ENCODE data around the gene ELSPBP1. TPM values are rescaled to one million over a fixed set of nuclear protein-coding genes. Genes with fewer than 3 reads are reported as not detected.

Gene ELSPBP1
- total RNA-seq, 1 experiment from 2014 or later: not detected

GRCh38 chr19:48020686-48021085 is 26.3 kb downstream of the ELSPBP1 start:
- H3K27ac ChIP-seq: no peak overlapping the region
- TF ChIP-seq CTCF (conservative IDR thresholded peaks at IDR 0.05) (no peak), EZH2 (IDR thresholded peaks at IDR 0.05; ENCODE audit: low read depth) (no peak)
- no peak for DNase-seq
- no peak overlapping the region for H3K4me3 ChIP-seq
- intact Hi-C loops (cut with micrococcal nuclease; ENCODE audit: unreplicated experiment): no loop called here
- ChIA-PET POLR2A (ENCODE audit: unreplicated experiment) (no interaction called here), CTCF (no interaction called here)
- no peaks in the 10 kb centered on the region for H3K79me2 ChIP-seq (ENCODE audit: low read depth)
- no peaks in the 10 kb centered on the region for H3K9me2 ChIP-seq (ENCODE audit: insufficient read depth)
- no peaks in the 10 kb centered on the region for H3K4me1 ChIP-seq (replicated peaks; ENCODE audit: insufficient read depth)
- BruUV-seq (replicated peaks): no TSS peak
- H3K27me3 ChIP-seq (ENCODE audit: insufficient read depth, low read depth): peaks cover 88% of the 10 kb centered on the region
- no peak overlapping the region for H2AFZ ChIP-seq
- H3F3A ChIP-seq (ENCODE audit: insufficient read depth, low read depth): no peaks in the 10 kb centered on the region
- no peaks in the 10 kb centered on the region for H4K20me1 ChIP-seq (ENCODE audit: insufficient read depth)
- no peak overlapping the region for H3K4me2 ChIP-seq
- H3K36me3 ChIP-seq (ENCODE audit: low read depth): no peaks in the 10 kb centered on the region
- H3K9me3 ChIP-seq (ENCODE audit: insufficient read depth, low read depth): no peaks in the 10 kb centered on the region

GRCh38 chr19:48023011-48023410 is 28.6 kb downstream of the ELSPBP1 start:
- POLR2A ChIA-PET (ENCODE audit: unreplicated experiment): no interaction called here
- no peak for TF ChIP-seq EZH2 (IDR thresholded peaks at IDR 0.05; ENCODE audit: low read depth)
- TF ChIP-seq CTCF (conservative IDR thresholded peaks at IDR 0.05): no peak
- BruUV-seq (replicated peaks): no TSS peak
- Histone ChIP-seq H2AFZ (no peak overlapping the region), H3K9me2 (ENCODE audit: insufficient read depth) (no peaks in the 10 kb centered on the region), H3F3A (ENCODE audit: insufficient read depth, low read depth) (no peaks in the 10 kb centered on the region), H3K9me3 (ENCODE audit: insufficient read depth, low read depth) (no peaks in the 10 kb centered on the region), H3K36me3 (ENCODE audit: low read depth) (no peaks in the 10 kb centered on the region), H4K20me1 (ENCODE audit: insufficient read depth) (no peaks in the 10 kb centered on the region), H3K4me3 (no peak overlapping the region), H3K27me3 (ENCODE audit: insufficient read depth, low read depth) (peaks cover 76% of the 10 kb centered on the region), H3K79me2 (ENCODE audit: low read depth) (no peaks in the 10 kb centered on the region), H3K4me1 (replicated peaks; ENCODE audit: insufficient read depth) (no peaks in the 10 kb centered on the region), H3K4me2 (no peak overlapping the region), H3K27ac (no peak overlapping the region)
- intact Hi-C loops (cut with micrococcal nuclease; ENCODE audit: unreplicated experiment): no loop called here
- CTCF ChIA-PET: no interaction called here
- no peak for DNase-seq

GRCh38 chr19:48023518-48023917 is 29.1 kb downstream of the ELSPBP1 start:
- Histone ChIP-seq H3K27me3 (ENCODE audit: insufficient read depth, low read depth) (peaks cover 72% of the 10 kb centered on the region), H3K9me2 (ENCODE audit: insufficient read depth) (no peaks in the 10 kb centered on the region), H3K4me3 (no peak overlapping the region), H3K27ac (no peak overlapping the region), H3K4me2 (no peak overlapping the region), H3K4me1 (replicated peaks; ENCODE audit: insufficient read depth) (no peaks in the 10 kb centered on the region), H3K79me2 (ENCODE audit: low read depth) (no peaks in the 10 kb centered on the region), H4K20me1 (ENCODE audit: insufficient read depth) (no peaks in the 10 kb centered on the region), H2AFZ (no peak overlapping the region), H3K36me3 (ENCODE audit: low read depth) (no peaks in the 10 kb centered on the region), H3F3A (ENCODE audit: insufficient read depth, low read depth) (no peaks in the 10 kb centered on the region), H3K9me3 (ENCODE audit: insufficient read depth, low read depth) (no peaks in the 10 kb centered on the region)
- CTCF ChIA-PET: no interaction called here
- no TSS peak for BruUV-seq (replicated peaks)
- TF ChIP-seq CTCF (conservative IDR thresholded peaks at IDR 0.05) (no peak), EZH2 (IDR thresholded peaks at IDR 0.05; ENCODE audit: low read depth) (no peak)
- intact Hi-C loops (cut with micrococcal nuclease; ENCODE audit: unreplicated experiment): no loop called here
- POLR2A ChIA-PET (ENCODE audit: unreplicated experiment): no interaction called here
- DNase-seq: no peak
